Activated CD4-positive, alpha-beta memory T cell treated with anti-CD3 and anti-CD28 coated beads, Interleukin-2, amount 10 ng/mL, durations not matched to agents 7 days and 5 days (primary cell): ENCODE data around the gene FRG1. TPM values are rescaled to one million over a fixed set of nuclear protein-coding genes. Genes with fewer than 3 reads are reported as not detected.
"Not testable (repeated sequence)": the region's sequence is repeated elsewhere in the genome, so short reads cannot be mapped to it uniquely, and the experiment has no call there.

Experiments
- CTCF ChIA-PET: fragments of 350-600 bp; sonication (Branson Sonifier 250); formaldehyde crosslinking; loops from one replicate; lab custom pipeline; 2021; ENCODE audit warnings: antibody characterized with exemption, inconsistent platforms; lab: Charles Lee
- POLR2A ChIA-PET: fragments of 350-600 bp; sonication (Branson Sonifier 250); formaldehyde crosslinking; loops from one replicate; lab custom pipeline; 2021; ENCODE audit warnings: antibody characterized with exemption; lab: Charles Lee
- DNase-seq: peaks from one replicate; pipeline ENCODE4 v3.0.0-alpha.2; 2020
- H3K27ac Mint-ChIP-seq: one replicate; pipeline ENCODE4 v1.8.0; 2021; ENCODE audit warnings: mild to moderate bottlenecking, mixed read lengths
- H3K27me3 Mint-ChIP-seq: one replicate; pipeline ENCODE4 v1.8.0; 2021; ENCODE audit warnings: mixed read lengths
- H3K36me3 Mint-ChIP-seq: one replicate; pipeline ENCODE4 v1.8.0; 2021; ENCODE audit warnings: low read depth, mixed read lengths
- H3K4me1 Mint-ChIP-seq: one replicate; pipeline ENCODE4 v1.8.0; 2021; ENCODE audit warnings: mixed read lengths
- H3K4me3 Mint-ChIP-seq: one replicate; pipeline ENCODE4 v1.8.0; 2021; ENCODE audit warnings: mild to moderate bottlenecking, mixed read lengths
- H3K9me3 Mint-ChIP-seq: one replicate; pipeline ENCODE4 v1.8.0; 2021; ENCODE audit warnings: mixed read lengths
- total RNA-seq, 2 experiments: library from RNA; stranded (reverse); gene quantifications; one replicate each; pipeline ENCODE4 v1.2.3, GENCODE V29; 2021

FRG1 gene
- 10 to 100 TPM; 68.5 to 73.4 TPM for total RNA-seq

GRCh38 chr4:189940178-189941004, at the start of gene FRG1:
TSS of gene FRG1 (plus strand) at chr4:189940872. CDS start at chr4:189941010, 138 bp downstream.
- Mint-ChIP-seq H3K27ac (peak within 1 kb of the TSS; percentile 90), H3K9me3 (peaks cover 13% of the 10 kb centered on the region), H3K36me3 (peaks cover 42% of the 10 kb centered on the region), H3K4me1 (peaks cover 50% of the 10 kb centered on the region), H3K4me3 (peak within 1 kb of the TSS; percentile 84), H3K27me3 (peaks cover 4% of the 10 kb centered on the region)
- ChIA-PET CTCF (interaction anchor here (0.8 to 0.9 kb wide), 2 partner anchors 10 to 28 kb away, joined by 4 to 5 read pairs; no protein-coding TSS in a partner anchor), POLR2A (interaction anchor here (0.7 to 1.8 kb wide), 3 partner anchors 9 to 19 kb away, joined by 3 to 7 read pairs (median 7); no protein-coding TSS in a partner anchor)
- peak; percentile 97 for DNase-seq

- H3K4me3 Mint-ChIP-seq: no peak overlapping the region
- no peak for DNase-seq
- H3K27ac Mint-ChIP-seq: no peak overlapping the region
- CTCF ChIA-PET: no interaction called here
- H3K27me3 Mint-ChIP-seq: no peaks in the 10 kb centered on the region
- H3K36me3 Mint-ChIP-seq: no peaks in the 10 kb centered on the region
- H3K4me1 Mint-ChIP-seq: no peaks in the 10 kb centered on the region
- POLR2A ChIA-PET: no interaction called here
- H3K9me3 Mint-ChIP-seq: no peaks in the 10 kb centered on the region
Observed at GRCh38 chr4:189897667-189898066, 43.0 kb upstream of the FRG1 start.

- H3K9me3 Mint-ChIP-seq, H3K36me3 Mint-ChIP-seq, H3K27ac Mint-ChIP-seq, CTCF ChIA-PET, DNase-seq, H3K4me3 Mint-ChIP-seq, H3K4me1 Mint-ChIP-seq, H3K27me3 Mint-ChIP-seq, POLR2A ChIA-PET: not testable (repeated sequence)
Observed at GRCh38 chr4:189899481-189900015, 41.1 kb upstream of the FRG1 start.

- CTCF ChIA-PET: interaction anchor here (0.7 to 1.8 kb wide), 11 partner anchors 11 to 1280 kb away, joined by 3 to 4 read pairs (median 3); no protein-coding TSS in a partner anchor
- H3K27ac Mint-ChIP-seq, H3K36me3 Mint-ChIP-seq, H3K9me3 Mint-ChIP-seq, H3K4me3 Mint-ChIP-seq, POLR2A ChIA-PET, H3K4me1 Mint-ChIP-seq: not testable (repeated sequence)
- DNase-seq: peak; percentile 45
- peaks cover 12% of the 10 kb centered on the region for H3K27me3 Mint-ChIP-seq
Observed at GRCh38 chr4:189904420-189905027, 36.1 kb upstream of the FRG1 start.

- H3K4me3 Mint-ChIP-seq: no peak overlapping the region
- POLR2A ChIA-PET: no interaction called here
- no peak for DNase-seq
- no peaks in the 10 kb centered on the region for H3K36me3 Mint-ChIP-seq
- no peaks in the 10 kb centered on the region for H3K4me1 Mint-ChIP-seq
- H3K27me3 Mint-ChIP-seq: peaks cover 13% of the 10 kb centered on the region
- H3K27ac Mint-ChIP-seq: no peak overlapping the region
- CTCF ChIA-PET: interaction anchor here (0.9 to 1.5 kb wide), 3 partner anchors 11 to 70 kb away, joined by 3 to 4 read pairs (median 4); partner anchors contain the start of gene FRG1
- peaks cover 3% of the 10 kb centered on the region for H3K9me3 Mint-ChIP-seq
Observed at GRCh38 chr4:189912170-189912569, 28.5 kb upstream of the FRG1 start.

- DNase-seq: no peak
- H3K4me3 Mint-ChIP-seq: no peak overlapping the region
- ChIA-PET POLR2A (no interaction called here), CTCF (no interaction called here)
- H3K4me1 Mint-ChIP-seq: no peaks in the 10 kb centered on the region
- H3K27ac Mint-ChIP-seq: no peak overlapping the region
- H3K27me3 Mint-ChIP-seq: no peaks in the 10 kb centered on the region
- H3K9me3 Mint-ChIP-seq: peaks cover 13% of the 10 kb centered on the region
- peaks cover 5% of the 10 kb centered on the region for H3K36me3 Mint-ChIP-seq
Observed at GRCh38 chr4:189917161-189917891, 23.3 kb upstream of the FRG1 start.

- Mint-ChIP-seq H3K27me3 (peaks cover 1% of the 10 kb centered on the region), H3K4me3 (no peak overlapping the region), H3K27ac (no peak overlapping the region), H3K9me3 (peaks cover 19% of the 10 kb centered on the region), H3K4me1 (no peaks in the 10 kb centered on the region), H3K36me3 (peaks cover 12% of the 10 kb centered on the region)
- DNase-seq: no peak
- ChIA-PET CTCF (interaction anchor here (0.8 kb wide), 1 partner anchor 16 kb away, joined by 3 read pairs; no protein-coding TSS in a partner anchor), POLR2A (no interaction called here)
Observed at GRCh38 chr4:189921058-189921457, 19.6 kb upstream of the FRG1 start.

- POLR2A ChIA-PET, H3K4me3 Mint-ChIP-seq, H3K9me3 Mint-ChIP-seq, H3K27ac Mint-ChIP-seq, DNase-seq, H3K4me1 Mint-ChIP-seq, H3K36me3 Mint-ChIP-seq, CTCF ChIA-PET, H3K27me3 Mint-ChIP-seq: not testable (repeated sequence)
Observed at GRCh38 chr4:189926742-189927141, 13.9 kb upstream of the FRG1 start.

GRCh38 chr4:189941005-189941450, 356 bp downstream of the FRG1 start:
- Mint-ChIP-seq H3K4me1 (peaks cover 56% of the 10 kb centered on the region), H3K36me3 (peaks cover 47% of the 10 kb centered on the region), H3K4me3 (peak overlapping the region; percentile 84), H3K27me3 (peaks cover 4% of the 10 kb centered on the region), H3K9me3 (peaks cover 13% of the 10 kb centered on the region), H3K27ac (peak overlapping the region; percentile 90)
- ChIA-PET POLR2A (interaction anchor here (1.8 kb wide), 2 partner anchors 8 to 19 kb away, joined by 7 read pairs; no protein-coding TSS in a partner anchor), CTCF (interaction anchor here (0.8 to 0.9 kb wide), 2 partner anchors 9 to 29 kb away, joined by 4 to 5 read pairs; no protein-coding TSS in a partner anchor)
- no peak for DNase-seq

- H3K27ac Mint-ChIP-seq: not testable (repeated sequence)
Observed at GRCh38 chr4:189942412-189942811, 1.7 kb downstream of the FRG1 start.

GRCh38 chr4:189944077-189944476, 3.4 kb downstream of the FRG1 start:
- H3K27ac Mint-ChIP-seq, CTCF ChIA-PET, POLR2A ChIA-PET, H3K27me3 Mint-ChIP-seq, DNase-seq, H3K4me3 Mint-ChIP-seq: not testable (repeated sequence)
- Mint-ChIP-seq H3K4me1 (peaks cover 60% of the 10 kb centered on the region), H3K36me3 (peaks cover 59% of the 10 kb centered on the region), H3K9me3 (peaks cover 13% of the 10 kb centered on the region)

More at GRCh38 chr4:189942412-189942811, 1.7 kb downstream of the FRG1 start:
- peak overlapping the region; percentile 67 for H3K4me3 Mint-ChIP-seq
- H3K9me3 Mint-ChIP-seq: peaks cover 13% of the 10 kb centered on the region
- H3K27me3 Mint-ChIP-seq, CTCF ChIA-PET, POLR2A ChIA-PET, DNase-seq: not testable (repeated sequence)
- peaks cover 53% of the 10 kb centered on the region for H3K36me3 Mint-ChIP-seq
- H3K4me1 Mint-ChIP-seq: peaks cover 64% of the 10 kb centered on the region

GRCh38 chr4:189946906-189947305, 6.2 kb downstream of the FRG1 start:
- H3K4me3 Mint-ChIP-seq, POLR2A ChIA-PET, H3K27ac Mint-ChIP-seq, H3K9me3 Mint-ChIP-seq, CTCF ChIA-PET, H3K27me3 Mint-ChIP-seq, DNase-seq: not testable (repeated sequence)
- Mint-ChIP-seq H3K36me3 (peaks cover 54% of the 10 kb centered on the region), H3K4me1 (peaks cover 47% of the 10 kb centered on the region)
